ENCODE measurements around the gene KLC1.

- TF ChIP-seq EZH2 (IDR thresholded peaks at IDR 0.05; ENCODE audit: borderline replicate concordance, low read depth, low read length, poor library complexity, severe bottlenecking), result no peak
- no peak for TF ChIP-seq CTCF (conservative IDR thresholded peaks at IDR 0.05; ENCODE audit: low read depth, low read length)
These were observed 5.7 kb upstream of the KLC1 start for GRCh38 chr14:103623308-103623707.
